GM12872 (cell line): Measurements from ENCODE around the gene RAB24.

Experiments
- TF ChIP-seq, protein P1 (sequence below): IDR thresholded peaks from 3 replicates; pipeline ENCODE4 v1.5.1; 2011; ENCODE audit warnings: low read depth, mild to moderate bottlenecking, low read length, moderate library complexity; ENCODE audit not compliant: insufficient read depth

The RAB24 gene

DNA sequence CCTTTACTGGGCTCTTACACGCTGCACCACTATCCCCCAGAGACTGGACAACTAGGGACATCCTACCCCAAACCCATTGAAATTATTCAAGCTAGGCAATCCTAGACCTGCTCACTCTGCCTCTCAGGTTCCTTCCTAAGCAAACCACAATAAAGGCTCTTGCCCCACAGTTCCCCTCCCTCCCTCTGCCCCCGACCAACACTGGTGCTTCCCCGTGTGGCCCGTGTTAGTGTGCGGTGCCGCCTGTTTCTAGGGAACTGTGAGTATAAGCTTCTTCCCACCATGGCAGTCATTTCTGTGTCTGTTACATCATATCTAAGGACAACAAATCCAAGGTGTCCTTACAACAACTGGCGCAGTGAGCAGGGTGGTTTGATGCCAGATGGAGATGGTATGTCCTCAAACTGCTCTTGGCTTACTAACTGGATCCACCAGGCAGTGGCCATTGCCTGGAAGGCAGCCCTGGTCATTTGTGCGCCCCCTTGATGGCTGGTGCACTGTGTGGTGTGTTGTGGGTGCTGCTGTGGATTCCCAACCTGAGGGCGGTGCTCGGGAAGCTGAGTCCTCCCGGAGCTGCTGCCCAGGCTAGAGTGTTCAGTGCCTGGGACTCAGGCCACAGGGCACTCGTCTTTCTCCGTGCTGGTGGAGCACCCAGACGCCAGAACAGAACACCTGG, 16.5 kb upstream of the RAB24 start:
- TF ChIP-seq, protein P1, sequence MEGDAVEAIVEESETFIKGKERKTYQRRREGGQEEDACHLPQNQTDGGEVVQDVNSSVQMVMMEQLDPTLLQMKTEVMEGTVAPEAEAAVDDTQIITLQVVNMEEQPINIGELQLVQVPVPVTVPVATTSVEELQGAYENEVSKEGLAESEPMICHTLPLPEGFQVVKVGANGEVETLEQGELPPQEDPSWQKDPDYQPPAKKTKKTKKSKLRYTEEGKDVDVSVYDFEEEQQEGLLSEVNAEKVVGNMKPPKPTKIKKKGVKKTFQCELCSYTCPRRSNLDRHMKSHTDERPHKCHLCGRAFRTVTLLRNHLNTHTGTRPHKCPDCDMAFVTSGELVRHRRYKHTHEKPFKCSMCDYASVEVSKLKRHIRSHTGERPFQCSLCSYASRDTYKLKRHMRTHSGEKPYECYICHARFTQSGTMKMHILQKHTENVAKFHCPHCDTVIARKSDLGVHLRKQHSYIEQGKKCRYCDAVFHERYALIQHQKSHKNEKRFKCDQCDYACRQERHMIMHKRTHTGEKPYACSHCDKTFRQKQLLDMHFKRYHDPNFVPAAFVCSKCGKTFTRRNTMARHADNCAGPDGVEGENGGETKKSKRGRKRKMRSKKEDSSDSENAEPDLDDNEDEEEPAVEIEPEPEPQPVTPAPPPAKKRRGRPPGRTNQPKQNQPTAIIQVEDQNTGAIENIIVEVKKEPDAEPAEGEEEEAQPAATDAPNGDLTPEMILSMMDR = no peak

DNA sequence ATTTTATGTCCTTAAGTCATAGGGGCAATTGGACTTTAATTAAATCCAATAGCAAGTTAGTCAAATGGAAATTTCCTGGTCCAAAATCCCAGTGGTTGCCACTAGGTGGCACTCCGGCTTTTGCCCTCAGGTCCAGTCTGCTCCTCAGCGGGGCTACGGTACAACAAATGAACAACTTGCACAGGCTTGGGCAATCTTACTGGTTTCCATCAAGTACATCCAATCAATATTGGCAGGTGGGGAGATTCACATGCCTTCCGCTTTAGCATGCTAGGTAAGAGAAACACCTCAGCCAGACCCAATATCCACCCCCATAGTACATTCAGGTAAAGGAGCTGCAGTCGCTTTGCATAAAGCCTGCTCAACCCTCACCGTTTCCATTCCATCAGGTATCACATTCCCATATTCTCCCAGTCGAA, 14.4 kb upstream of the RAB24 start:
- TF ChIP-seq, protein P1 = peak; percentile 87

DNA sequence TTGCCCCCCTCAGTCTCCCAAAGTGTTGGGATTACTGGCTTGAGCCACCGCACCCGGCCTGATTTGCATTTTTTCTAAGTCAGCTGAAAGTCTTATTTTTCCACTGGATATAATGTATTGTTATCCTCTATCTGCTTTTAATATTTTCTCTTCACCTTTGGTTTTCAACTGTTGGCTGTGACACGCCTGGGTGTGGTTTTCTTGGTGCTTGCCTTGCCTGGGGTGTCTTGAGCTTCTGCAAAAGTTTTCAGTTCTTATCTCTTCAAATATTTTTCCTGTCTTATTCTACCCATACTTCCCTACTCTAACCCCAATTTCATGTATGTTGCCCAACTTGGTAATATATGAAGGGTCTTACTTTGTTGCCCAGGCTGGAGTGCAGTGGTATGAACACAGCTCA, 12.5 kb upstream of the RAB24 start:
- TF ChIP-seq, protein P1 = no peak

DNA sequence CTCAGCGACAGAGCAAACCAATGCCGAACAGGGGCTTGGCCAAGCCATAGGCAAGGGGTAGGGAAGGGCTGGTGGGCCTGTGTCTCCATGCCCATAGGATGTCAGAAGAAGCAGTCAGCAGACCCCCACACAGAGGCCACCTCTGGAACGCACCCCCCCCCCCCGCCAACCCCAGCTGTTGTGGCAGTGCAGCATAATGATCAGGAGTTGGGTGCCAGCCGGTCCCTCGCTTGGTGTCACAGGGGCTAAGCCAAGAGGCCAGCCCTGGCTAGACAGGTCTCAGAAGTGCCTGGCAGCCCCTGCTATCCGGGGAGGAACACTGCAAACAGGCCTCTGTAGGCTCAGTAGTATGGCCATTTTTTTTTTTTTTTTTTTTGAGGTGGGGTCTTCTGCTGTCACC, 11.9 kb upstream of the RAB24 start:
- TF ChIP-seq, protein P1 = no peak

DNA sequence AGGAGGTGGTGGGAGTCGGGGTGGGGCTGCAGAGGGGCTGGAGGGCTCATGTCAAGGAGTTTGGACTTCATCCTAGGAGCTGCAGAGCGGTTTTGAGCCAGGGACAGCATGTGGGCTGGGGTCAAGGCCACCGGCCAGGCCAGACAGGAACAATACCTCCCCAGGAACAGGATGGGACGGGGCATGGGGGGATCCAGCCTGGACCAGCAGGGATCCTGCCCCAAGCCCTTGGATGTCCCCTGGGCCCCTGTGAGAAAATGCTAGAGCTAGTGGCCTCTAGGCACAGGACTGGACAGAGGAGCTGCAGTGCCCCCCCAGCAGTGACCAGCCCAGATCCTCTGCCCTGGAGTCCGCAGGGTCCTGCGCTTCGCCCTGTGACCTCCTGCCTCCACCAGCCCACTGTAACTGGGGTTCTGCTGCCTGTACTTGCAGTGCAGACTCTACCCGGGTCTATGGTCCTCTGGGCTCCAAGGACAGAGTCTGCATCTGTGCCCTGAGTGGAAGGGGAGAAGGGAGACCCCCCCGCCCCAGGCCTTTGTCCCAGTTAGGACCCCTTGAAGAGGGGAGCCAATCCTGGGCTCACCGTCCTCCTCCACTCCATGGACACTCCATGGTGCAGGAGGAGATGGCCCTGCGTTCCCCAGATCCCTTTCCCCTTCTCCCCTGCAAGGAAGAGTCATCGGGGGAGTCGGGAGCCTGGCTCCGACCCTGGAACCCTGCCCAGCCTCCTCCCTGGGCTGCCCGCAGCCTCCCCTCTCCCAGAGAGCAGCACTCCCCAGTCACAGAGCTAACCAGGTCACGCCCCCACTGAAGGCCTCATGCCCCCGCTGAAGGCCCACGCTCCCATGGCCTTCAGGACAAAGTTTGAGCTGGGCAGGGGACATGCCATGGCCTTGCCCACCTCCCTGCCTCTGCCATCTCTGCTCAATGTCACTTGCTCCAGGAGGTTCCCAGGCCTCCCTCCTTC, 11.1 kb upstream of the RAB24 start:
- TF ChIP-seq, protein P1 = no peak

DNA sequence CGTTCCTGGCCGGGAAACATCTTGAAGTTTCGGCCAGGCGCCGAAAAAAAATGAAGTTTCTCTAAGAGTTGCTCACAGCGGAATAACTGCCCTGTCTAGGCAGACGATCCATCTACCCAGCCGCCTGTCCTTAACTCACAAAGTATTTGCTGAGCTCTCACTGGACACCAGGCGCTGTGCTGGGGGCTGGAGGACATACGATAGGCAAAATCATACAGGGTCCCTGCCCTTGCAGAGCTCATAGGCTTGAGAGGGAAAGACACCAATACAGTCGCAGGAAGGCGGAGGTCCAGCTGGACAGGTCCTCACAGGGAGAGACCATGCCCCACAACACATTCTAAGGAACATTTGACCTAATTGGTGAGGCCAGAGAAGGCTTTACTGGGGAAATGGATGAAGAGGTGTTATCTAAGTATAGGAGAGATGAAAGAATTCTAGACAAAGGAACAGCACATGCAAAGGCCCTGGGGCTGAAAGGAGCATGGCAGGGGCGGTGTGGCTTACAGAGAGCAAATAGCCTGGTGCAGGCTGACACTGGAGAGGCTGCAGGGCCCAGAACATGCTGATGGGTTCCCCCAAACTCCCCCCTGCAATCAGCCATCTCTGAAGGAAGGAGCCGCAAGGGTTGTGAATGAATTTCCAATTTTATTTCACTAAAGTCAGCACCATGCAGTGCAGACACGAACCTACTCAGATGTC, 10.2 kb upstream of the RAB24 start:
- TF ChIP-seq, protein P1 = no peak

DNA sequence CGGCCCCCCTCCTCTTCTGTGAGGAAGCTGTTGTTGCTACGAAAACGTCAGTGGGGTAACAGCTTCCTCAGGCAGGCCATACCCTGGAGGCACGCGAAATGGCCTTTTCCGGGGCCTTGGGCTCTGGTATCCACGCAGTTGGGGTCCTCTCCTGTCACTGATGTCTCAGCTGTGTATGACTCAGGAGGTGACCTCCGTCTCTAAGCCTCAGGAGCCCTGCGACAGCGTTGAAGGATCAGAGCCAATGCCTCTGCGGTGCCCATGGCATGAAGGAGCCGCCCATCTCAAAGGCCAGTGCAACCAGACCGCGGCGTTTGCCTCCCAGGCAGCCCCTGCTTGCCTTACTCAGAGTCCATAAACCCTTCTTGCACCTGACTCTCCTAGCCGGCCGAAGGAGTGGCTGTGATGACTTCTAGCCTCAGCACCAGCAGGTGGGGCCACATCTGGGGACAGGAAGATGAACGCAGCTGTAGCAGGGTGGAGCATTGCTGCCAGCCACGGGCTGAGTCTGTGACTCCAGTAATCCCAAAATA, 9.2 kb upstream of the RAB24 start:
- TF ChIP-seq, protein P1 = peak; percentile 26; the same call in 1 of the 3 replicates
